Panc1 (cell line): ENCODE measurements around the gene PCGF3. TPM values are rescaled to one million over a fixed set of nuclear protein-coding genes. Genes with fewer than 3 reads are reported as not detected.
A peak's percentile ranks its signal among the peaks of the same experiment; 100 is the strongest.

Source experiments
- ATAC-seq: fragments of 200-7000 bp; cut with Tn5 transposase; 2 replicates; pipeline ENCODE4 v1.9.1; 2020; ENCODE audit warnings: mild to moderate bottlenecking, moderate library complexity
- BruUV-seq: library from RNA; stranded (reverse); fragments of 400-500 nt; replicated peaks from 2 replicates; lab custom pipeline; 2021; lab: Mats Ljungman, UMichigan
- CTCF ChIA-PET: fragments of 300-600 bp; sonication (Branson Sonifier 250); formaldehyde crosslinking; loops from one replicate; lab custom pipeline; 2022; ENCODE audit warnings: antibody characterized with exemption; lab: Charles Lee
- POLR2A ChIA-PET: fragments of 300-600 bp; sonication (Branson Sonifier 250); formaldehyde crosslinking; loops from one replicate; lab custom pipeline; 2022; ENCODE audit warnings: antibody characterized with exemption; lab: Charles Lee
- DNase-seq: peaks from one replicate; pipeline ENCODE4 v3.0.0-alpha.2; 2010; ENCODE audit warnings: low read depth, low spot score
- H3K27ac ChIP-seq: 2 replicates; pipeline ENCODE4 v1.5.1; 2011; ENCODE audit warnings: mild to moderate bottlenecking, low read length, inconsistent platforms
- H3K27me3 ChIP-seq: fragments of 200-500 bp; sonication (Bioruptor generic); 2 replicates; pipeline ENCODE4 v1.6.0; 2014; ENCODE audit warnings: low read length, inconsistent platforms; ENCODE audit not compliant: control insufficient read depth, insufficient read depth
- H3K36me3 ChIP-seq: fragments of 200-500 bp; sonication (Bioruptor generic); 2 replicates; pipeline ENCODE4 v1.5.1; 2014; ENCODE audit warnings: inconsistent platforms, mild to moderate bottlenecking, low read length, moderate library complexity; ENCODE audit not compliant: control insufficient read depth, insufficient read depth
- H3K4me1 ChIP-seq: 2 replicates; pipeline ENCODE4 v1.5.1; 2011; ENCODE audit warnings: inconsistent platforms, mild to moderate bottlenecking, low read length, moderate library complexity; ENCODE audit not compliant: control insufficient read depth, insufficient read depth
- H3K4me3 ChIP-seq, 2 experiments: 2 replicates each; pipeline ENCODE4 v1.5.1; 2011 to 2012; ENCODE audit warnings: low read depth in 2 of 2, low read length in 2 of 2, mild to moderate bottlenecking in 2 of 2, inconsistent platforms in 1 of 2, moderate library complexity in 1 of 2
- H3K9me3 ChIP-seq: fragments of 200-500 bp; sonication (Bioruptor generic); 2 replicates; pipeline ENCODE4 v1.5.1; 2014; ENCODE audit warnings: low read depth, mild to moderate bottlenecking, inconsistent platforms, low read length, moderate library complexity; ENCODE audit not compliant: control insufficient read depth, insufficient read depth
- CTCF ChIP-seq: fragments of 450-650 bp; IDR thresholded peaks from 2 replicates; pipeline ENCODE4 v1.5.1; 2017; ENCODE audit warnings: mild to moderate bottlenecking
- POLR2AphosphoS5 ChIP-seq: IDR thresholded peaks from 2 replicates; pipeline ENCODE4 v1.6.1; 2012; ENCODE audit warnings: mild to moderate bottlenecking, low read depth, low read length, moderate library complexity
- REST ChIP-seq, 2 experiments: IDR thresholded peaks; 2 replicates each; pipeline ENCODE4 v1.6.1; 2011 to 2012; ENCODE audit warnings: low read depth in 2 of 2, control low read depth in 1 of 2, low read length in 1 of 2, mild to moderate bottlenecking in 1 of 2, moderate library complexity in 1 of 2; ENCODE audit not compliant: insufficient read depth in 1 of 2
- SIN3A ChIP-seq: IDR thresholded peaks from 2 replicates; pipeline ENCODE4 v1.6.1; 2012; ENCODE audit warnings: low read depth, mild to moderate bottlenecking, low read length, moderate library complexity, borderline replicate concordance; ENCODE audit not compliant: insufficient read depth
- TCF7L2 ChIP-seq: IDR thresholded peaks from 2 replicates; pipeline ENCODE4 v1.6.1; 2011; ENCODE audit warnings: mild to moderate bottlenecking, low read depth, low read length, inconsistent platforms
- in situ Hi-C: cut with HindIII; loops from 2 replicates; pipeline ENCODE4 v1.10.0; 2016; ENCODE audit warnings: low sequenced_read_pairs, low pct_unique_long_range_greater_than_20kb
- intact Hi-C: fragments of 100-400 bp; cut with micrococcal nuclease; formaldehyde crosslinking; loops from one replicate; pipeline ENCODE4 v1.10.0; 2022; ENCODE audit not compliant: unreplicated experiment
- total RNA-seq: library from RNA; stranded (reverse); gene quantifications from one replicate; pipeline ENCODE4 v1.2.1, GENCODE V29; 2021; ENCODE audit not compliant: unreplicated experiment

Gene PCGF3
- total RNA-seq, 1 experiment from 2014 or later, result 44.6 TPM

GRCh38 chr4:663438-664428, 41.9 kb upstream of the PCGF3 start:
- no peaks in the 10 kb centered on the region for H3K9me3 ChIP-seq
- no peak for DNase-seq
- peaks cover 3% of the 10 kb centered on the region; the same call in 1 of the 2 replicates for H3K4me1 ChIP-seq
- TF ChIP-seq TCF7L2 (no peak), SIN3A (peak; percentile 27; the same call in 1 of the 2 replicates), POLR2AphosphoS5 (peak; percentile 28; the same call in 1 of the 2 replicates)
- H3K4me3 ChIP-seq, result peak overlapping the region; percentile 52 to 61
- ATAC-seq, result peak; percentile 76
- TSS peak; percentile 86 for BruUV-seq
- H3K36me3 ChIP-seq, result no peaks in the 10 kb centered on the region
- intact Hi-C loops (no loop called here), in situ Hi-C loops (no loop called here)
- peak overlapping the region; percentile 71 for H3K27ac ChIP-seq
- ChIA-PET CTCF (interaction anchor here (0.5 to 1.3 kb wide), 2 partner anchors 15 to 66 kb away, joined by 3 to 5 read pairs; no protein-coding TSS in a partner anchor), POLR2A (no interaction called here)
- no peaks in the 10 kb centered on the region for H3K27me3 ChIP-seq

GRCh38 chr4:664713-665231, 40.9 kb upstream of the PCGF3 start:
- no TSS peak for BruUV-seq
- ChIA-PET POLR2A (no interaction called here), CTCF (interaction anchor here (0.7 to 1.3 kb wide), 3 partner anchors 9 to 145 kb away, joined by 3 to 8 read pairs (median 5); partner anchors contain the start of genes ATP5ME and MYL5)
- Histone ChIP-seq H3K36me3 (no peaks in the 10 kb centered on the region), H3K4me1 (peaks cover 3% of the 10 kb centered on the region; the same call in 1 of the 2 replicates), H3K4me3 (no peak overlapping the region), H3K9me3 (no peaks in the 10 kb centered on the region), H3K27me3 (no peaks in the 10 kb centered on the region), H3K27ac (no peak overlapping the region)
- ATAC-seq (no peak), DNase-seq (no peak)
- in situ Hi-C loops (no loop called here), intact Hi-C loops (no loop called here)
- TF ChIP-seq SIN3A (no peak), POLR2AphosphoS5 (no peak), REST (IDR thresholded peaks at IDR 0.05; ENCODE audit: insufficient read depth in 1 of 2, low read depth in 2 of 2, low read length in 1 of 2) (no peak), TCF7L2 (no peak), CTCF (no peak)
